GM19452 (cell line): Measurements from ENCODE around the gene FOXC2.
"Not testable (repeated sequence)": the region's sequence is repeated elsewhere in the genome, so short reads cannot be mapped to it uniquely, and the experiment has no call there.

Source experiments
- ATAC-seq: cut with Tn5 transposase; IDR thresholded peaks from one replicate; pipeline ENCODE4 v1.9.1; 2021; ENCODE audit not compliant: unreplicated experiment

The FOXC2 gene

GRCh38 chr16:86584726-86585721, 18.4 kb downstream of the FOXC2 start:
- no peak for ATAC-seq

DNA sequence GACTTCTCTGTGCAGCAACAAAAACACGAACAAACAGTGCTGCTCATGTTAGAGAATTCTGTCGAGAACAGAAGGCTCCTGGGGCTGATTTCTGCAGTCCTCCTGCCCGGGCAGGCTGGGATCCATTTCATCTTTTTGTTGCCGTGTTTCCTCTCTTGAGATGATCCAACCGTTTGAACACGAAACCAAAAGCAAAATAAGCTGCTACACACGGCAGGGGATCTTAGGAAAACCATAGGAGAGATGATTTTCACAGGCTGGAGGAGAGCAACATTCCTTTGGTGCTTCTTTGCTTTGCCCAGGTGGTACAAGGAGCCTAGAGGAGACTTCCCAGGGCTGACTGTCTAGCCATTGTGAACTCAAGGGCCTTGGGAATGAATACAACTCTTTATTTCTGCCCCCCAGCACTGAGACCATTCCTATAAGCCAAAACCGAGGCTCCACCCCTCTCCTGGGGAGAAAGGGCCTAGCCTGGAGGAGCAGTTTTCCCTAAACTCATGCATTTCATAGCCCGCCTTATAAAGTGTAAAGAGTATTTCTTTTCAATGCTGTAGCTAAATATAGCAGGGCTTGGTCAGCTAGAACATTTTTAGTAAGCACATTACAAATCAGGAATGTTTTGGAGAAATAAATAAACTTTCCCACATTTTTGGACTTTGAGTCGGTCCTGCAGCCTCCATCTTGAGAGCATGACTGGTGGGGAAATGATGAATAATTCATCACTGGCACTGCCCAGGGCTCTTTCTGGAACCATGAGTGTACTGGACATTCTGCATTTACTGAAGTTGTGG, 19.4 kb downstream of the FOXC2 start:
- ATAC-seq = no peak

- no peak for ATAC-seq
Observed at GRCh38 chr16:86587487-86587886, 20.9 kb downstream of the FOXC2 start.

- not testable (repeated sequence) for ATAC-seq
Observed at GRCh38 chr16:86587955-86588354, 21.3 kb downstream of the FOXC2 start.

DNA sequence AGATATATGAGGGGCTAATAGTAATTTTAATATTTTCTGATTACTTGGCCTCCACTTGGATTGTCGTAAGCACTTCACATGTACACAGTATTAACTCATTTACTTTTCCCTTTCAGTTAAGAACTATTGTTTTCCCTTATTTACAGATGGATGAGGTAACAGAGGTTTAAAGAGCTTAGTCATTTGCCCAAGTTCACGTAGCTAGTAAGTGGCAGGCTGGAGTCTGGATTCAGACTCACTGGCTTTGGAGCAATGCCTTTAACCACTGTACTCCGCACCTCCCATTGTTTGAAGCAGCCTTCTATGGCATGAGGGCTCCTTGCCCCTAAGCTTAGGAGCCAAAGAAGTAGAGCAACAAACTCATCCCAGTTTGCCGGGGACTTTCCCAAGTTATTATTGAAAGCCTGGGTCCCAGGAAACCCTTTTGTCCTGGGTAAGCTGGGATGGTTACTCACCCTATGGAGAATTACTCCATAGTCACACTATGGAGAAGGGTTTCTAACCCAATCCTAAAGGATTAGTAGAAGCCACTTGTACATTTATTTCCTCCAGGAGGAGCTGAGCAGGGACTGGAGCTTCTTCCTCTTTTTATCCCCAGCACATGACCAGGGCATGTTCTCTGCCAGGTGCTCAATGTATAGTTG, 24.0 kb downstream of the FOXC2 start:
- no peak for ATAC-seq

DNA sequence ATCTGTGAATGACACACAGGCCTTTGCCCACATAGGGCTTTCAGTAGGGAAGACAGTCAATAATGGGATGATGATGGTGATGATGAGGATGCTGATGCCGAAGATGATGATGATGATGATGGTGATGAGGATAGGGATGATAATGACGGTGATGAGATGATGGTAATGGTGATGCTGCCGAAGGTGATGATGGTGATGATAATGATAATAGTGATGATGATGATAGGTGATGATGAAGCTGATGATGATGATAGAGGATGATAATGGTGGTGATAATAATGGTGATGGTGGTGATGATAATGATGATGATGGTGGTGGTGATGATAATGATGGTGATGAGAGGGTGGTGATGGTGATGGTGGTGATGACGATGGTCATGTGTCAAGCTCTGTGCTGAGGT, 24.6 kb downstream of the FOXC2 start:
- ATAC-seq = no peak

DNA sequence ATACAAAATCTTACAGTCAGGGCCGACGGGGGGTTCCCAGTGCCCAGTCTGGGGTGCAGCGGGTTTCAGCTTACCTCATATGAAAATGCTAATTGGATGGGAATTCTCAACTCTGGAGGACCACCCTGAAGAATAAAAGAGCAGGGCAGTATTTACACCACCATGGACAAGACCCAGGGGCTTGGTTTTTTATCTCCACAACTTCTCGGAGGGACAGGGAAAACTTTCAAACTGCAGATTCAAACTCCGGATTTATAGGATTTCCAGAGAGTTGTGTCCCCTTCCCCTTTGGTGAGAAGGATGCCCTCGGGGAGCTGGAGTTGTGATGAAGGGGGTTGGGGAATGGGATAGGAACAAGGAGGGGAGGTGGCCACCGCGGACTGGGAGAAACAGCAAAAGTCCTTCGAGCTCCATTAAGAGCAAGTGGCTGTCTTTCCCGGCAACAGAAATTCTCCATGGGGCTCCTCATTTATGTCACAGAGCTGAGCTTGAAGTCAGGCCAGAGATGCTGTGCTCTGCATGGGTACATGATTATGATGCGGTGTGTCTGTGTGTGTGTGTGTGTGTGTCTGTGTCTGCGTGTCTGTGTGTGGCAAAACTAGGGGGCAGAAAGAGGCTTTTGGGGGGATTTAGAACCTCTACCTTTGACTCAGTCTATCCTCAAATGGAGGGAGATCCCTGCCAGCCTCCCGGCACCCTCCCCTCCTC, 27.4 kb downstream of the FOXC2 start:
- no peak for ATAC-seq

GRCh38 chr16:86594721-86595120, 28.1 kb downstream of the FOXC2 start:
- ATAC-seq = no peak

DNA sequence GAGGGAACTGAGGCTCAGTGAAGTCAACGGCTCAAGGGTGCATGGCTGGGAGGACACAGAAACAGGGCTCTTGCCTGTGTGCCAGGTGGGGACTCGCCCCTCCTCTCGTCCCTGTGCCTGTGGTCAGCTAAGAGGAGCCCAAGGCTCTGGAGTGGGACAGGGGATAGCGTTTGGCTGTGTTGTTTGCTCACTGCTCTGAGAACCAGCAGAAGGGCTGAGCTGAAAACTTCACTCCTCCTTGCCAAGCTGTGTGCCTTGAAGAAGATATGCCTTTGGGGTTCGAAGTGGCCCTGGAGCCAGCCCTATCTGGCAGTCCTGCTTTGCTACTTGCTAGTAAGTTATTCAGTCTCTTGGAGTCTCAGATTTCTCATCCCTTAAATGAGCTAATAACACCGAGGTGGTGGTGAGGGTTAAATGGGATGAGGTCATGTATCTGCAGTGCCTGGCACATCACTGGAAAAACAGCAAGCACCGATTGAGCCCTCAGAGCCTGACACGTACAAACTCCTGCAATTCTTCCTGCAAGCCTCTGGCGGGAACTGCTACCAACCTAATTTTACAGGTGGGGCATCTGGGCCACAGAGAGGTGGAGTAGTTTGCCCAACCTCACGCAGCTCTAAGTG, 29.5 kb downstream of the FOXC2 start:
- no peak for ATAC-seq

- no peak for ATAC-seq
Observed at GRCh38 chr16:86597126-86597879, 30.7 kb downstream of the FOXC2 start.

DNA sequence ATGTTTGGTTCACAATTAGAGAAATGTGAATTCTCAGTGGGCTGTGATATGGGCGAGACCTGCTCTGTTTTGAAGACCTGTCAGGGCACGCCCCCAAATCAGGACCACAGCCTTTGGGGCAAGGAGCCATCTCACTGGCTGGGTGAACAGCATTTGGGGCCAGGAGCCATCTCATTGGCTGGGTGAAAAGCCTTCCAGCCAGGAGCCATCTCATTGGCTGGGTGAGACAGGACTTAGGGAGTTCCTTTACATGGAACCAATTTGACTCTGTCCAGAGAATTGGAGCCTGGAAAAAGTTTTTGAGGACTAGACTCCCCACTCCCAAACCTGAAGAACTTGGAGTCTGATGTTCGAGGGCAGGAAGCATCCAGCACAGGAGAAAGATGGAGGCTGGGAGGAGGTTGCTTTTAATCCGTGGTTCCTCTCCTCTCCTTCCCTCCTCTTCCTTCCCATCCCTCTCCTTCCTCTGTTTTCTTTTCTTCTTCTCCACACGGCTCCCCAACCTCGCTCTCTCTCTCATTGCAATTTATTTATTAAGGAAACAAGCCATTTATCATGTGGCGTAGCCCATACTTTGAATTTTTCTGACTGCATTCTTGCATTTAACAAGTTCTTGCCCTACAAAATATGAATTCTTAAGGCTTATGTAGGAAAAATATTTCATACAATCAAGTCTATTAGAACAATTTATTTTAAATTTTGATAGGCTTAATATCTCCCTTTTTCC, 31.4 kb downstream of the FOXC2 start:
- no peak for ATAC-seq

DNA sequence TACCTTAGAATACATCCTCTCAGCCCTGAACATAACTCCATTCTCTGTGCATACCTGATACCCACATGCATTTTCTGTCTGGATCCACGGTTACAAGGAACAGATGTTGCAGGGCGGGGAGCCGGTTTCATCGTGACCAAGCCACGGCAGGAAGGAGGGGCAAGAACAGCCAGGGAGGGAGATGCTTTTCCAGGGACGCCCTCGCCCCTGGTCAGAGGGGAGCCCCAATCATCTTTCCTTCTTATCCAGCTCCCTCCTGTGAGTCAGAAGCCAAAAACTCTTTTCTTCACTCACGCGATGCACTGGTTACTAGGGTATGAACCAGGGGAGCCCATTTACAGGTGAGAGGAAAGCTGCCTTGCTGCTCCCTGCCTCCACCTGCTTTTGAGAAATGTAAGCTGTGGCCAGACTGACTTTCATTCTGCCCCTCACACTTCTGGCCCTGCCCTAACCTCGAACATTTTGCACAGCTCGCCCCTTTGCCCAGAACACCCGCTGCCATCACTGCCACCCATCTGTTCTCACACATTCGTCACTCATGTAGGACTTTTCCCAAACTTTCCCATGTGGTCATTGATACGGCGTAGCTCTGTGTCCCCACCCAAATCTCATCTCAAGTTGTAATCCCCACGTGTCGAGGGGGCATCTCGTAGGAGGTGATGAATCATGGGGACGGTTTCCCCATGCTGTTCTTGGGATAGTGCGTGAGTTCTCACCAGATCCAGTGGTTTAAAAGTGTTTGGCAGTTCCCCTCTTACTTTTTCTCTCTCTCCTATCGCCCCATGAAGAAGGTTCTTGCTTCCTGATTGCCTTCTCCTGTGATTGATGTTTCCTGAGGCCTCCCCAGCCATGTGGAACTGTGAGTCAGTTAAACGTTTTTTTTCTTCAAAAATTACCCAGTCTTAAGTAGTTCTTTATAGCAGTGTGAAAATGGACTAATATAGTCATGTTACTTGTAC, 32.3 kb downstream of the FOXC2 start:
- ATAC-seq = no peak

DNA sequence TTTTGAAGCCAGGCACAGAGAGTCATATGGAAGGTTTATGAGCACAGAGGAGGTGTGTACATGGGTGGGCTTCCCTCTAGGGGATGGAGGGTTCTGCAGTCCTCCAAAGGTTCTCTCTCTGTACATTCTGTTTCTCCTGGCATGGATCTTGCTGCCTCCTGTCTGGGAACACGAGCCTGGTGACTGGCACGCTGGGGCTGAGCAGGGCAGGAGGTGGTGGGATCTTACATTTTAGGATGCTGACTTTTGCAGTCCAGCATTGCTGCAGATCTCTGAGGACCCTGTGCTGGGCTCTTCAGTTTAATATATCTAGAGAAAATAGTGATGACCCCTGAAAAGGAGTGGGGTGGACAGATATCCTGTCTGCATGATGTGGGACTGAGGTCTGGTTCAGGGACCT, 34.7 kb downstream of the FOXC2 start:
- ATAC-seq = no peak

- no peak for ATAC-seq
Observed at GRCh38 chr16:86602521-86602920, 35.9 kb downstream of the FOXC2 start.

GRCh38 chr16:86604436-86605193, 38.0 kb downstream of the FOXC2 start:
- ATAC-seq = peak; percentile 76

DNA sequence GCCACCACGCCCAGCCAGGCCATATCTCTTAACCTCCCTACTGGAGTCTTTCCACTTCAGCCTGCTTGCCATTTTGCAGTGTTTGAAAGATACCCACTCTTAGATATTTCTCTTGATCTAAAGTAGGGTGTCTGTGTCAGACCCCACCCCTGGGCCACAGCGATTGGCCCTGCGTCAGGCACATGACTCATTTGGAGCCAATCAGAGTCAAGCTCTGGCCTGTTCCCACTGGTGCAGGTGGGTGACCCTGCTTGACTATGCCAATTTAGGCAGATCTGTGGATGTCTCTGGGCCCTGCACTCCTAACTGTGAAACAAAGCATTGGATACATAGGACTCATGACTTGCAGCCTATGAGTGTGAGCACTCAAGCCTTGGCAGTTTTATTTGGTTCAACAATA, 39.3 kb downstream of the FOXC2 start:
- ATAC-seq = no peak

DNA sequence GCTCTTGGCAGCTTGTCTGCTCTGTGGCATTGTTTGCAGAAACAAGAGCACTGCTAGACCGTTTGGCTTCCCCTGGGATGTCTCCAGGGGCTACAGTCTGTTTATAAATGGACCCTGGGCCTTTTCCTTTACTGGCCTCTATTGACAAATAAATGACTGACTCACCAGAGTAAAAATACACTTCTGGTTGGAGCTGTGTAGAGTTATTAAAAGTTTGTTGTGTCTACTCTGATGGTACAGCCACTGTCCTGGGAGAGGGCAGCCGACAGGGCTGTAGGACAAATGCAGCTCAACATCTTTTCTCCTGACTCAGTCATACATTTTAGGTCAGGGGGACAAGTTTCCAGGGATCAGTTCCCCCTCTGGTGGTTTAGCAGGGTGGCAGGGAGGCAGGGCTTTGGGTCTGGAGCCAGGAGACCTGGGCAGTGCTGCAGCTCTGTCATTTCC, 41.7 kb downstream of the FOXC2 start:
- no peak for ATAC-seq
